Panc1 (cell line): Measurements from ENCODE around the gene NAGK.

ENCODE experiments used
- CTCF ChIP-seq: fragments of 450-650 bp; IDR thresholded peaks from 2 replicates; pipeline ENCODE4 v1.5.1; 2017; ENCODE audit warnings: mild to moderate bottlenecking
- POLR2AphosphoS5 ChIP-seq: IDR thresholded peaks from 2 replicates; pipeline ENCODE4 v1.6.1; 2012; ENCODE audit warnings: mild to moderate bottlenecking, low read depth, low read length, moderate library complexity
- REST ChIP-seq, 2 experiments: IDR thresholded peaks; 2 replicates each; pipeline ENCODE4 v1.6.1; 2011 to 2012; ENCODE audit warnings: low read depth in 2 of 2, control low read depth in 1 of 2, low read length in 1 of 2, mild to moderate bottlenecking in 1 of 2, moderate library complexity in 1 of 2; ENCODE audit not compliant: insufficient read depth in 1 of 2
- SIN3A ChIP-seq: IDR thresholded peaks from 2 replicates; pipeline ENCODE4 v1.6.1; 2012; ENCODE audit warnings: low read depth, mild to moderate bottlenecking, low read length, moderate library complexity, borderline replicate concordance; ENCODE audit not compliant: insufficient read depth
- TCF7L2 ChIP-seq: IDR thresholded peaks from 2 replicates; pipeline ENCODE4 v1.6.1; 2011; ENCODE audit warnings: mild to moderate bottlenecking, low read depth, low read length, inconsistent platforms

- TF ChIP-seq CTCF (no peak), POLR2AphosphoS5 (no peak), SIN3A (no peak), REST (IDR thresholded peaks at IDR 0.05; ENCODE audit: insufficient read depth in 1 of 2, low read depth in 2 of 2, low read length in 1 of 2) (no peak), TCF7L2 (no peak)
Measured at GRCh38 chr2:71072492-71072891, 4.0 kb downstream of the NAGK start.
